GM12878 (cell line): Measurements from ENCODE around the gene BMERB1. TPM values are rescaled to one million over a fixed set of nuclear protein-coding genes. Genes with fewer than 3 reads are reported as not detected.

Experiments
- ATAC-seq: fragments of 200-7000 bp; cut with Tn5 transposase; 3 replicates; pipeline ENCODE4 v1.9.1; 2020; ENCODE audit warnings: mild to moderate bottlenecking, moderate library complexity
- BruUV-seq: library from RNA; stranded (reverse); fragments of 400-500 nt; replicated peaks from 2 replicates; lab custom pipeline; 2021; lab: Mats Ljungman, UMichigan
- CTCF ChIA-PET: fragments of 300-600 bp; sonication (Branson Sonifier 250); formaldehyde crosslinking; extraction: SDS; loops from one replicate; lab custom pipeline; 2021; ENCODE audit warnings: inconsistent platforms; lab: Yijun Ruan, JAX
- POLR2A ChIA-PET: fragments of 350-600 bp; formaldehyde crosslinking; extraction: SDS; loops from one replicate; lab custom pipeline; 2021; ENCODE audit warnings: inconsistent platforms; lab: Charles Lee
- RAD21 ChIA-PET: fragments of 300-600 bp; sonication (Branson Sonifier 250); formaldehyde crosslinking; loops from one replicate; lab custom pipeline; 2023; ENCODE audit warnings: antibody characterized with exemption; ENCODE audit not compliant: unreplicated experiment; lab: Charles Lee
- SMC1A ChIA-PET: fragments of 300-600 bp; sonication (Branson Sonifier 250); formaldehyde crosslinking; loops from one replicate; lab custom pipeline; 2023; ENCODE audit not compliant: unreplicated experiment, uncharacterized antibody; lab: Charles Lee
- DNase-seq: peaks from one replicate; pipeline ENCODE4 v3.0.0-alpha.2; 2011; ENCODE audit warnings: low read depth, low spot score
- FAIRE-seq: peaks from 3 replicates; lab custom pipeline; 2011; peaks lifted over from hg19 to GRCh38; lab: Jason Lieb, UNC
- H2AFZ ChIP-seq: 2 replicates; pipeline ENCODE4 v1.6.0; 2011; ENCODE audit warnings: low read depth, low read length, control low read depth; ENCODE audit not compliant: control insufficient read depth
- H3K27ac ChIP-seq: 2 replicates; pipeline ENCODE4 v1.5.1; 2011; ENCODE audit warnings: control low read depth; ENCODE audit not compliant: control insufficient read depth, insufficient read depth
- H3K27me3 ChIP-seq, 2 experiments: replicated peaks in 1 of 2; 2 replicates each; pipeline versions ENCODE4 v1.6.0 to v1.6.1; 2011; ENCODE audit warnings: low read length in 1 of 2; ENCODE audit not compliant: control insufficient read depth in 2 of 2, insufficient read depth in 2 of 2
- H3K36me3 ChIP-seq, 2 experiments: 2 replicates each; pipeline ENCODE4 v1.5.1; 2011; ENCODE audit warnings: low read length in 1 of 2; ENCODE audit not compliant: control insufficient read depth in 2 of 2, insufficient read depth in 2 of 2
- H3K4me1 ChIP-seq: 2 replicates; pipeline ENCODE4 v1.6.1; 2011; ENCODE audit warnings: mild to moderate bottlenecking, low read length, moderate library complexity, mixed read lengths; ENCODE audit not compliant: control insufficient read depth, insufficient read depth
- H3K4me2 ChIP-seq: 2 replicates; pipeline ENCODE4 v1.6.0; 2011; ENCODE audit warnings: control low read depth; ENCODE audit not compliant: control insufficient read depth, insufficient read depth
- H3K4me3 ChIP-seq: fragments of 200-600 bp; sonication (generic); 2 replicates; pipeline ENCODE4 v1.5.1; 2016
- H3K79me2 ChIP-seq: 2 replicates; pipeline ENCODE4 v1.6.0; 2011; ENCODE audit warnings: low read length; ENCODE audit not compliant: control insufficient read depth, insufficient read depth
- H3K9ac ChIP-seq: 2 replicates; pipeline ENCODE4 v1.8.0; 2011; ENCODE audit warnings: low read length, control low read depth, mixed read lengths; ENCODE audit not compliant: control insufficient read depth, insufficient read depth
- H3K9me3 ChIP-seq: replicated peaks from 3 replicates; pipeline ENCODE4 v1.5.1; 2011; ENCODE audit warnings: mild to moderate bottlenecking, low read length; ENCODE audit not compliant: control insufficient read depth, insufficient read depth
- H4K20me1 ChIP-seq: 2 replicates; pipeline ENCODE4 v1.6.0; 2011; ENCODE audit not compliant: control insufficient read depth, insufficient read depth
- ASH2L ChIP-seq: fragments of 300-600, 200-600 bp; sonication (generic); IDR thresholded peaks from 2 replicates; pipeline ENCODE4 v1.6.1; 2017; ENCODE audit warnings: low read depth, mild to moderate bottlenecking, borderline replicate concordance
- HCFC1 ChIP-seq: fragments of 150-350 bp; IDR thresholded peaks from 2 replicates; pipeline ENCODE4 v1.6.1; 2014; ENCODE audit warnings: low read length
- KDM1A ChIP-seq: fragments of 200-600 bp; sonication (generic); IDR thresholded peaks from 2 replicates; pipeline ENCODE4 v1.6.1; 2016; ENCODE audit warnings: borderline replicate concordance
- MTA3 ChIP-seq: IDR thresholded peaks from 2 replicates; pipeline ENCODE4 v1.6.1; 2012; ENCODE audit warnings: low read length, inconsistent platforms, borderline replicate concordance
- MYB ChIP-seq: fragments of 150-350 bp; IDR thresholded peaks from 2 replicates; pipeline ENCODE4 v1.6.1; 2014; ENCODE audit warnings: mild to moderate bottlenecking, low read depth, low read length, borderline replicate concordance
- POLR2AphosphoS2 ChIP-seq: IDR thresholded peaks from 2 replicates; pipeline ENCODE4 v1.6.1; 2011; ENCODE audit warnings: low read depth, mild to moderate bottlenecking, low read length, improper control_type of control experiment, moderate library complexity
- POU2F2 ChIP-seq: IDR thresholded peaks from 3 replicates; pipeline ENCODE4 v1.6.1; 2011; ENCODE audit warnings: low read depth, mild to moderate bottlenecking, low read length, borderline replicate concordance
- RCOR1 ChIP-seq: conservative IDR thresholded peaks from 2 replicates; pipeline ENCODE4 v1.6.1; 2012; ENCODE audit warnings: low read depth, low read length, improper control_type of control experiment
- REST ChIP-seq: IDR thresholded peaks from 2 replicates; pipeline ENCODE4 v1.6.1; 2012; ENCODE audit warnings: mild to moderate bottlenecking, low read depth, low read length
- RFX5 ChIP-seq: IDR thresholded peaks from 2 replicates; pipeline ENCODE4 v1.6.1; 2011; ENCODE audit warnings: low read depth, low read length, improper control_type of control experiment
- SIX5 ChIP-seq: IDR thresholded peaks from 2 replicates; pipeline ENCODE4 v1.6.1; 2011; ENCODE audit warnings: mild to moderate bottlenecking, low read depth, low read length, moderate library complexity; ENCODE audit not compliant: severe bottlenecking
- SMC3 ChIP-seq: IDR thresholded peaks from 2 replicates; pipeline ENCODE4 v1.6.1; 2011; ENCODE audit warnings: low read length, improper control_type of control experiment, borderline replicate concordance
- ZNF207 ChIP-seq: fragments of 450-650 bp; IDR thresholded peaks from 2 replicates; pipeline ENCODE4 v1.6.1; 2014; ENCODE audit warnings: antibody characterized with exemption, mild to moderate bottlenecking, borderline replicate concordance
- ZNF24 ChIP-seq: fragments of 450-650 bp; IDR thresholded peaks from 2 replicates; pipeline ENCODE4 v1.6.1; 2017; ENCODE audit warnings: antibody characterized with exemption, mild to moderate bottlenecking
- WGBS: methylation state at CpG from one replicate; pipeline ENCODE4 v1.1.6; 2016; ENCODE audit warnings: low lambda C conversion rate; ENCODE audit not compliant: insufficient replicate concordance, insufficient coverage; ENCODE audit errors: missing lambda C conversion rate; 5-methylcytosine and 5-hydroxymethylcytosine counted together
- in situ Hi-C: fragments of 300-500 bp; cut with MboI; formaldehyde crosslinking; loops from 9 replicates; pipeline ENCODE4 v1.14.3; 2018; ENCODE audit warnings: mixed read lengths
- intact Hi-C: fragments of 100-400 bp; cut with micrococcal nuclease; formaldehyde crosslinking; loops from one replicate; pipeline ENCODE4 v1.14.2; 2022; ENCODE audit not compliant: unreplicated experiment
- polyA plus RNA-seq, 11 experiments: library from polyadenylated mRNA; depleted of rRNA in 4 of 11; unstranded in 6 of 11; stranded (reverse) in 5 of 11; fragments of >200 nt; fragmentation: Nextera tagmentation in 4 of 11; fragmentation: Illumina TruSeq in 1 of 11; extraction: Ambion mirVana in 4 of 11; extraction: Trizol in 1 of 11; gene quantifications; 1 replicate in 1 of 11; 2 replicates in 10 of 11; pipeline versions ENCODE4 v1.2.1 to v1.2.3, GENCODE V29; 2011 to 2016; ENCODE audit warnings: inconsistent platforms in 2 of 11, missing spikeins in 2 of 11, low read depth in 1 of 11
- total RNA-seq, 4 experiments: library from RNA; depleted of rRNA in 3 of 4; stranded (reverse); fragments of >200 nt in 3 of 4; fragmentation: Illumina TruSeq in 1 of 4; extraction: Trizol in 1 of 4; gene quantifications; 2 replicates each; pipeline versions ENCODE4 v1.2.1 to v1.2.3, GENCODE V29; 2013 to 2021

Gene BMERB1
- total and polyA plus RNA-seq, 10 of the 15 experiments (the other 5 are each of a cell fraction or from before 2014, with no cell fraction given) = 0.05 to 0.68 (median 0.34) TPM

DNA sequence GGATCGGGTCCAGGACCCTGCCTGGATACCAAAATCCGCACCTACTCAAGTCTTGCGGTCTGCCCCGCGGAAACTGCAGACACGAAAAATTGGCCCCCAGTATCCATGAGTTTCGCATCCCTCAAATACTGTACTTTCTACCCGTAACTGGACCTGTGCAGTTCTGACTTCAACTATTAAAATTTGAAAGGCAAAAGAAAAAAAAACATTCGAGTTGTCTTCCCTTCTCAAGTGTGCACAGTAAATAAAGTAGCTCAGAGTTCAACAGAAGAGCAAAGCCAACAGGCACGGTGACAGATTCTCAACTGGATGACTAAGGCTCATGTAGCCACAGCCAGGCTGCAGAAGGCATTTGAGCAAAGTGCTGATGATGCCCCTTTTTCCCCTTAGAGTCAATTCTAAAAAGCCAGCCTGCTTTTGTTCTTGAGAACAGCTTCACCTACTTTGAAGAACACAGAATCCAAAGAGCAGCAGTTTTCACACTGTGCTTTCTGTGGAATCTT is 176.0 kb downstream of the BMERB1 start:
- Histone ChIP-seq H3K27me3 (no peaks in the 10 kb centered on the region), H3K9ac (no peak overlapping the region), H3K27ac (no peak overlapping the region), H3K36me3 (peaks cover 10 to 39% of the 10 kb centered on the region in 2 experiments), H4K20me1 (no peaks in the 10 kb centered on the region), H3K4me2 (no peak overlapping the region), H2AFZ (no peak overlapping the region), H3K4me1 (no peaks in the 10 kb centered on the region), H3K4me3 (no peak overlapping the region), H3K79me2 (no peaks in the 10 kb centered on the region), H3K9me3 (no peaks in the 10 kb centered on the region)
- no peak for FAIRE-seq
- TF ChIP-seq POLR2AphosphoS2 (no peak), ASH2L (no peak), ZNF207 (no peak), HCFC1 (no peak), ZNF24 (no peak), KDM1A (no peak), SMC3 (no peak), SIX5 (no peak), RFX5 (no peak), REST (no peak), MTA3 (no peak), RCOR1 (no peak), POU2F2 (no peak), MYB (no peak)
- 92% methylated on average over 10 of the region's 10 CpGs for WGBS
- no TSS peak for BruUV-seq
- ATAC-seq = no peak
- DNase-seq = no peak
- SMC1A ChIA-PET = interaction anchor here (1.8 kb wide), 1 partner anchor 12 kb away, joined by 4 read pairs; no protein-coding TSS in a partner anchor
- intact Hi-C loops = no loop called here
- CTCF ChIA-PET = interaction anchor here (0.7 to 1.0 kb wide), 2 partner anchors 24 to 94 kb away, joined by 3 to 4 read pairs; no protein-coding TSS in a partner anchor
- in situ Hi-C loops = no loop called here
- RAD21 ChIA-PET = no interaction called here
- POLR2A ChIA-PET = no interaction called here
